ENCODE results near the gene GALNT1. TPM values are rescaled to one million over a fixed set of nuclear protein-coding genes. Genes with fewer than 3 reads are reported as not detected.

Gene GALNT1
- total RNA-seq, 1 donor from 2014 or later = 74.5 TPM

DNA sequence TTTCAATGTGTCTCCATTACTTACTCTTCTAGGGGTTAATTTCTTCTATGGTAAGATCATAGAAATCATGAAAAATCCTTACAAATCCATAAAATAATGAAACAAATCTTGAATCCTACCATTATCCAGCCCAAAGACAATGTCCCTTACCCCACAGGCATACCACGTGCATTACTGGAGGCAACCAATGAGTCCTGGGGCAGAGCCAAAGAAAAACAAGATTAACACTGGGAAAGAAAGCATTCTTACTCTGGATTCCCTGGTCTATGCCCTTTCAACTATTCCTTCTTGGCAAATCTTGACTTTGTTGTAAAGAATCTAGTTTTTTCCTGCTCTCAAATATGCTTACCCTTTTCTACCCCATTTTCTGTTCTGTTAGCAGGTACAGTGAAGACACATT, 3.1 kb upstream of the GALNT1 start:
- intact Hi-C loops (cut with DNase I) = no loop called here
- Histone ChIP-seq H3K4me1 (peaks cover 11% of the 10 kb centered on the region), H3K4me3 (no peak overlapping the region), H3K27me3 (no peaks in the 10 kb centered on the region), H3K9me3 (no peaks in the 10 kb centered on the region), H3K27ac (no peak overlapping the region), H3K36me3 (no peaks in the 10 kb centered on the region)
- no peak for DNase-seq
- ATAC-seq = no peak
- TF ChIP-seq, protein P1, sequence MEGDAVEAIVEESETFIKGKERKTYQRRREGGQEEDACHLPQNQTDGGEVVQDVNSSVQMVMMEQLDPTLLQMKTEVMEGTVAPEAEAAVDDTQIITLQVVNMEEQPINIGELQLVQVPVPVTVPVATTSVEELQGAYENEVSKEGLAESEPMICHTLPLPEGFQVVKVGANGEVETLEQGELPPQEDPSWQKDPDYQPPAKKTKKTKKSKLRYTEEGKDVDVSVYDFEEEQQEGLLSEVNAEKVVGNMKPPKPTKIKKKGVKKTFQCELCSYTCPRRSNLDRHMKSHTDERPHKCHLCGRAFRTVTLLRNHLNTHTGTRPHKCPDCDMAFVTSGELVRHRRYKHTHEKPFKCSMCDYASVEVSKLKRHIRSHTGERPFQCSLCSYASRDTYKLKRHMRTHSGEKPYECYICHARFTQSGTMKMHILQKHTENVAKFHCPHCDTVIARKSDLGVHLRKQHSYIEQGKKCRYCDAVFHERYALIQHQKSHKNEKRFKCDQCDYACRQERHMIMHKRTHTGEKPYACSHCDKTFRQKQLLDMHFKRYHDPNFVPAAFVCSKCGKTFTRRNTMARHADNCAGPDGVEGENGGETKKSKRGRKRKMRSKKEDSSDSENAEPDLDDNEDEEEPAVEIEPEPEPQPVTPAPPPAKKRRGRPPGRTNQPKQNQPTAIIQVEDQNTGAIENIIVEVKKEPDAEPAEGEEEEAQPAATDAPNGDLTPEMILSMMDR (IDR thresholded peaks at IDR 0.05) = no peak

DNA sequence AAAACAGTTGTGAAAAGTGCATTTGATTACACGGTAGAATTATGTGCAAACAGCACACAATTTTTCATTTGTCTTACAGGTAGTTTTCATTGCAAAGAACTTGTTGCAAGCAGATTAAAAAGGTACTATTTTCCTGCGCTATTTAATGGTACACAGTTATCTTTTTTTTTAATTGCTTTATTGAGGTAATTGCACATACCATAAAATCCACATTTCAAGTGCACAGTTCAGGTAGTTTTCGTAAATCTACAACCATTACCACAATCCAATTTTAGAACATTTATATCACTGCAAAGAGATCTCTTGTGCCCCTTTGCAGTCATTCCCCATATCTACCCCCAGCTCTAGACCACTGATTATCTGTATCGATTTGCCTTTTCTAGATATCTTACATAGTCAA, 2.6 kb upstream of the GALNT1 start:
- no peaks in the 10 kb centered on the region for H3K27me3 ChIP-seq
- no peaks in the 10 kb centered on the region for H3K9me3 ChIP-seq
- no peak overlapping the region for H3K4me3 ChIP-seq
- no peak overlapping the region for H3K27ac ChIP-seq
- H3K4me1 ChIP-seq = peaks cover 11% of the 10 kb centered on the region
- DNase-seq = no peak
- intact Hi-C loops (cut with DNase I) = no loop called here
- TF ChIP-seq, protein P1 (IDR thresholded peaks at IDR 0.05) = no peak
- H3K36me3 ChIP-seq = no peaks in the 10 kb centered on the region
- no peak for ATAC-seq

DNA sequence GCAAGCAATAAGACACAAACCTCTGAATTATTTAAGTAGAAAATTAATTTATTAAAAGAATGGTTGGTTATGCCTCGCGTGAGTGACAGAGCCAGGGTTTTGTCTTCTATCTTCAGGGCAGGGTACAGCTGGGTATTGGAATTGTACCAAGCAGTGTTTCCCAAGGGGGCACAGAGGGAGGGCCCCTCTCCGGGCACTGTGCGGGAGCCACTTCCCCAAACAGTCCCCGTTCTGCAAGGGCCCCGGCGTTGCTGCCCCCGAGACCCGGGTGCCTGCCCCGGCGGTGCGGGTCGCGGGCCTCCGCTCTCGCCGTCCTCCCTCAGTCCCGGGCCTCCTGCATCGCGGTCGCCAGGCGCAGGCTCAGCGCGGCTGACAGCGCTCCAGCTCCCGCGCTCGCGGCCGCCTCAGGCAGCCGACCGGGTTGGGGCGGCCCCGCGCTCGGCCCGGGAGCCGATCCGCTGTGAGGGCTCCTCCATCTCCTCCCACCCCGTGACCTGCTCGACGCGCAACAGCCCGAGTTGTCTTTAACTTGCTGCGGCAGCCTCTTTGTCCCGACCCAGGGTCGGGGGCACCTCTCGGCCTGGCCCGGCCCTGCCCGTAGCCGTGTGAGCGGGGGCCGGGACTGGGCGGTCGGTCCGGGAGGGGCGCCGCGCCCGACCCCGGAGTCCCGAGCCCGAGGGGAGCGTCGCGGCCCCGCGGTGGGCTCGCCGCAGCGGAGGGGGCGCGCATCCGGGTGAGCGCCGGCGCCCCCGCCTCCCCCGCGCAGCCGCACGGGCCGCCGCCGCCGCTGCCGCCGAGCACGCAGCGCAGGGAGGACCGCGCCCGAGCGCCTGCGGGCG, 620 bp upstream of the GALNT1 start:
- H3K4me1 ChIP-seq = peaks cover 11% of the 10 kb centered on the region
- peak; percentile 84 for DNase-seq
- H3K27me3 ChIP-seq = no peaks in the 10 kb centered on the region
- TF ChIP-seq, protein P1 (IDR thresholded peaks at IDR 0.05) = no peak
- H3K4me3 ChIP-seq = peak overlapping the region; percentile 69
- H3K9me3 ChIP-seq = no peaks in the 10 kb centered on the region
- ATAC-seq = peak; percentile 88
- no peaks in the 10 kb centered on the region for H3K36me3 ChIP-seq
- H3K27ac ChIP-seq = peak overlapping the region; percentile 93
- intact Hi-C loops (cut with DNase I) = loop anchor here (10.0 kb wide), 1 partner anchor 176 kb away; no protein-coding TSS in a partner anchor

DNA sequence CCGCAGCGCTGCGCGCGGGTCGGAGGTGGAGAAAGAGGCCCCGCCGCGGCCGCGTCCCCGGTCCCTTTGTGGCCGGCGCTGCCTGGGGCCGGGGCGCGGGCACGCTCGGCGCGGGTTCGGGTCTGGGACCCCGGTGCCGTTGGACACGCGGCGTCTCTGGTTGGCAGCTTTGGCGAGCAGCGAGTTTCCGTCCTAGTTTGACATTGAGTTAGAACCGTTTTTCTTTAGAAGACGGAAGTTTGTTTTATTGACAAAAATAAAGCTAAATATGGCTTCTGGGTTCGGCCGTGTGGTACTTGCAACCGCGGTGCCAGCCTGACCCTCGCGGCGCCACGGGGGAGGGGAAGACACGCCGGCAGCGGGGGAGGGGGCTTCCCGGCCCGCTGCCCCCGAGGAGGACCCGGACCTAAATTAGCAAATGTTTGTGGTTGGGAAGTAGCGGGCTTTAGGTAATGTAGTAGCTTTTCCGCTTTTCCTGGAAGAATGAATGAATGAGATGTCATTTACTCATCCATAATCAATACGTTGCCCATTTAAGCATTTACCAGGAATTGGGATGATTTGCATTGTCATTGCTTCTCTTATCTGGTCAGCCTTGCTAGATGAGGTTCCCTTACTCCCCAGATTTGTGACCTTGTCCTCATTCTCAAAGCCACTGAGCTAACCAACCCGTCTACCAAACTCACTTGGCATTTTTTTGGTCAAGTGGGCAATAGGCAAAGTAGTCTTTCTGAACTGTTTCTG, 530 bp downstream of the GALNT1 start:
- DNase-seq = peak; percentile 72
- H3K27ac ChIP-seq = peak overlapping the region; percentile 77
- no peaks in the 10 kb centered on the region for H3K36me3 ChIP-seq
- no peaks in the 10 kb centered on the region for H3K9me3 ChIP-seq
- peak; percentile 4 for ATAC-seq
- H3K4me1 ChIP-seq = peaks cover 11% of the 10 kb centered on the region
- TF ChIP-seq, protein P1 (IDR thresholded peaks at IDR 0.05) = no peak
- intact Hi-C loops (cut with DNase I) = loop anchor here (10.0 kb wide), 1 partner anchor 177 kb away; no protein-coding TSS in a partner anchor
- peak overlapping the region; percentile 70 for H3K4me3 ChIP-seq
- H3K27me3 ChIP-seq = no peaks in the 10 kb centered on the region

DNA sequence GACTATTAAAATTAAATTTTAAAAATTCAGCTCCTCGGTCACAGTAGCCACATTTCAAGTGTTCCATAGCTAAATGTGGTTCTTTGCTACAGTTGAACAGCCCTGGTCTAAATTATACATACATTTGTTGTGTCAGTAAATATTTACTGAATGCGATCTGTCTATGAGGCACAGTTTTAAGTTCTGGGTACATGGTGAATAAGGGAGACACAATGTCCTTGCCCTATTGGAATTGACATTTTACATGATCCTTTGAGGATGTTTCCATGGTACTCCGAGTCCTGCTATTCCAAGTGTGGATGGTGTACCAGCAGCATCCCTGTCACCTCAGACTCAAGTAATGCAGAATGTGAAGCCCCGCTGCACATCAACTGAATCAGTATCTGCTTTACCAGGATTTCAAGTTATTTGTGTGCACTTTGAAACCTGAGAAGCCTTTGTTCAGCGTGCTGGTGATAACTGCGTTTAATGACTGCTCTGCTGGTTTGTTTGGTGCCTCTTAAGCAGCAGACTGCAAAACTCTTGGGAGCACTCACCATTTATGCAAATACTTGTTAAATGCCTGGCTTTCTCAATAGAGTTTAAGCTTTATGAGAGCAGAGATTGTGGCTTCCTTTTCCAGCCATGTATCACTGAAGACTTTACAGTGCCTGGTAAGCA, 1.5 kb downstream of the GALNT1 start:
- no peaks in the 10 kb centered on the region for H3K36me3 ChIP-seq
- intact Hi-C loops (cut with DNase I) = loop anchor here (10.0 kb wide), 1 partner anchor 178 kb away; no protein-coding TSS in a partner anchor
- DNase-seq (no peak), ATAC-seq (no peak)
- TF ChIP-seq, protein P1 (IDR thresholded peaks at IDR 0.05) = no peak
- H3K9me3 ChIP-seq = peaks cover 3% of the 10 kb centered on the region
- H3K27me3 ChIP-seq = no peaks in the 10 kb centered on the region
- peak overlapping the region; percentile 70 for H3K4me3 ChIP-seq
- peaks cover 11% of the 10 kb centered on the region for H3K4me1 ChIP-seq
- peak overlapping the region; percentile 77 for H3K27ac ChIP-seq
